MCF 10A (cell line): ENCODE data around the gene C20orf144. TPM values are rescaled to one million over a fixed set of nuclear protein-coding genes. Genes with fewer than 3 reads are reported as not detected.
"Not testable (repeated sequence)": the region's sequence is repeated elsewhere in the genome, so short reads cannot be mapped to it uniquely, and the experiment has no call there.

Source experiments
- BruUV-seq: library from RNA; stranded (reverse); fragments of 400-500 nt; replicated peaks from 2 replicates; lab custom pipeline; 2021; lab: Mats Ljungman, UMichigan
- CTCF ChIA-PET: fragments of 300-600 bp; sonication (Branson Sonifier 250); formaldehyde crosslinking; extraction: SDS; loops from one replicate; lab custom pipeline; 2021; ENCODE audit warnings: antibody characterized with exemption, inconsistent platforms; lab: Yijun Ruan, JAX
- POLR2A ChIA-PET: fragments of 300-600, 350-650 bp; sonication (Branson Sonifier 250); formaldehyde crosslinking; extraction: SDS; loops from one replicate; lab custom pipeline; 2020; ENCODE audit warnings: antibody characterized with exemption, inconsistent platforms; lab: Yijun Ruan, JAX
- DNase-seq: peaks from one replicate; pipeline ENCODE4 v3.0.0-alpha.2; 2018; ENCODE audit not compliant: unreplicated experiment
- H3K27ac Mint-ChIP-seq: one replicate; pipeline ENCODE4 v1.8.0; 2022; ENCODE audit warnings: mild to moderate bottlenecking, low read depth, mixed read lengths; ENCODE audit not compliant: unreplicated experiment
- H3K27me3 Mint-ChIP-seq: one replicate; pipeline ENCODE4 v1.8.0; 2022; ENCODE audit warnings: mixed read lengths; ENCODE audit not compliant: insufficient read depth, unreplicated experiment
- H3K36me3 Mint-ChIP-seq: one replicate; pipeline ENCODE4 v1.8.0; 2022; ENCODE audit warnings: mild to moderate bottlenecking, moderate library complexity, mixed read lengths; ENCODE audit not compliant: insufficient read depth, unreplicated experiment
- H3K4me1 Mint-ChIP-seq: one replicate; pipeline ENCODE4 v1.8.0; 2022; ENCODE audit warnings: mixed read lengths; ENCODE audit not compliant: insufficient read depth, unreplicated experiment
- H3K4me3 Mint-ChIP-seq: one replicate; pipeline ENCODE4 v1.8.0; 2022; ENCODE audit warnings: mild to moderate bottlenecking, moderate library complexity, mixed read lengths; ENCODE audit not compliant: unreplicated experiment
- H3K9me3 Mint-ChIP-seq: one replicate; pipeline ENCODE4 v1.8.0; 2022; ENCODE audit warnings: mixed read lengths; ENCODE audit not compliant: unreplicated experiment
- CTCF ChIP-seq: fragments of 200-600 bp; IDR thresholded peaks from one replicate; pipeline ENCODE4 v1.8.0; 2022; ENCODE audit warnings: antibody characterized with exemption, mild to moderate bottlenecking; ENCODE audit not compliant: unreplicated experiment
- intact Hi-C: fragments of 100-400 bp; cut with micrococcal nuclease; formaldehyde crosslinking; loops from 2 replicates; pipeline ENCODE4 v1.14.1; 2022
- total RNA-seq: library from RNA; stranded (reverse); gene quantifications from 2 replicates; pipeline ENCODE4 v1.2.3, GENCODE V29; 2022

C20orf144 gene
- total RNA-seq, 1 experiment from 2014 or later, result 0.21 TPM

- no TSS peak for BruUV-seq
- DNase-seq, result no peak
- no peak overlapping the region for H3K4me3 Mint-ChIP-seq
- H3K9me3 Mint-ChIP-seq, result no peaks in the 10 kb centered on the region
- no peak for TF ChIP-seq CTCF
- intact Hi-C loops, result no loop called here
- POLR2A ChIA-PET, result interaction anchor here (1.0 kb wide), 1 partner anchor 12 kb away, joined by 3 read pairs; no protein-coding TSS in a partner anchor
- H3K27ac Mint-ChIP-seq, result no peak overlapping the region
- H3K4me1 Mint-ChIP-seq, result no peaks in the 10 kb centered on the region
- H3K27me3 Mint-ChIP-seq, result no peaks in the 10 kb centered on the region
- no peaks in the 10 kb centered on the region for H3K36me3 Mint-ChIP-seq
- CTCF ChIA-PET, result no interaction called here
These were observed 32.5 kb downstream of the C20orf144 start for GRCh38 chr20:33694639-33695012.

- Mint-ChIP-seq H3K27ac (no peak overlapping the region), H3K4me1 (no peaks in the 10 kb centered on the region), H3K9me3 (no peaks in the 10 kb centered on the region), H3K4me3 (no peak overlapping the region), H3K36me3 (no peaks in the 10 kb centered on the region), H3K27me3 (no peaks in the 10 kb centered on the region)
- no peak for DNase-seq
- no peak for TF ChIP-seq CTCF
- ChIA-PET CTCF (interaction anchor here (0.7 kb wide), 1 partner anchor 1242 kb away, joined by 4 read pairs; no protein-coding TSS in a partner anchor), POLR2A (interaction anchor here (0.7 kb wide), 1 partner anchor 24 kb away, joined by 4 read pairs; the partner anchor contains the start of gene PXMP4)
- BruUV-seq, result no TSS peak
- intact Hi-C loops, result no loop called here
These were observed 34.3 kb downstream of the C20orf144 start for GRCh38 chr20:33696448-33696847.

- intact Hi-C loops, result no loop called here
- peaks cover under 1% of the 10 kb centered on the region for H3K36me3 Mint-ChIP-seq
- H3K27me3 Mint-ChIP-seq, result no peaks in the 10 kb centered on the region
- CTCF ChIA-PET, result no interaction called here
- POLR2A ChIA-PET, result no interaction called here
- no peaks in the 10 kb centered on the region for H3K9me3 Mint-ChIP-seq
- TF ChIP-seq CTCF, result no peak
- no peak for DNase-seq
- no peak overlapping the region for H3K4me3 Mint-ChIP-seq
- no peak overlapping the region for H3K27ac Mint-ChIP-seq
- BruUV-seq, result no TSS peak
- H3K4me1 Mint-ChIP-seq, result no peaks in the 10 kb centered on the region
These were observed 35.0 kb downstream of the C20orf144 start for GRCh38 chr20:33697129-33697528.

GRCh38 chr20:33698966-33699365, 36.8 kb downstream of the C20orf144 start:
- DNase-seq, POLR2A ChIA-PET, BruUV-seq, H3K27ac Mint-ChIP-seq, H3K9me3 Mint-ChIP-seq, CTCF ChIA-PET, H3K27me3 Mint-ChIP-seq, H3K4me1 Mint-ChIP-seq, H3K36me3 Mint-ChIP-seq, H3K4me3 Mint-ChIP-seq, intact Hi-C loops: not testable (repeated sequence)

GRCh38 chr20:33700696-33701441, 38.7 kb downstream of the C20orf144 start:
- H3K27me3 Mint-ChIP-seq, H3K4me1 Mint-ChIP-seq, POLR2A ChIA-PET, H3K9me3 Mint-ChIP-seq, H3K4me3 Mint-ChIP-seq, intact Hi-C loops, CTCF ChIA-PET, H3K27ac Mint-ChIP-seq, DNase-seq, BruUV-seq: not testable (repeated sequence)
- peaks cover 13% of the 10 kb centered on the region for H3K36me3 Mint-ChIP-seq
